ENCODE results near the gene MYB. TPM values are rescaled to one million over a fixed set of nuclear protein-coding genes. Genes with fewer than 3 reads are reported as not detected.
"Not testable (repeated sequence)": the region's sequence is repeated elsewhere in the genome, so short reads cannot be mapped to it uniquely, and the experiment has no call there.

Gene MYB
- total RNA-seq (2014; rRNA removed; shearing (Covaris generic)): 5.3 and 6.4 TPM in 2 replicates

DNA sequence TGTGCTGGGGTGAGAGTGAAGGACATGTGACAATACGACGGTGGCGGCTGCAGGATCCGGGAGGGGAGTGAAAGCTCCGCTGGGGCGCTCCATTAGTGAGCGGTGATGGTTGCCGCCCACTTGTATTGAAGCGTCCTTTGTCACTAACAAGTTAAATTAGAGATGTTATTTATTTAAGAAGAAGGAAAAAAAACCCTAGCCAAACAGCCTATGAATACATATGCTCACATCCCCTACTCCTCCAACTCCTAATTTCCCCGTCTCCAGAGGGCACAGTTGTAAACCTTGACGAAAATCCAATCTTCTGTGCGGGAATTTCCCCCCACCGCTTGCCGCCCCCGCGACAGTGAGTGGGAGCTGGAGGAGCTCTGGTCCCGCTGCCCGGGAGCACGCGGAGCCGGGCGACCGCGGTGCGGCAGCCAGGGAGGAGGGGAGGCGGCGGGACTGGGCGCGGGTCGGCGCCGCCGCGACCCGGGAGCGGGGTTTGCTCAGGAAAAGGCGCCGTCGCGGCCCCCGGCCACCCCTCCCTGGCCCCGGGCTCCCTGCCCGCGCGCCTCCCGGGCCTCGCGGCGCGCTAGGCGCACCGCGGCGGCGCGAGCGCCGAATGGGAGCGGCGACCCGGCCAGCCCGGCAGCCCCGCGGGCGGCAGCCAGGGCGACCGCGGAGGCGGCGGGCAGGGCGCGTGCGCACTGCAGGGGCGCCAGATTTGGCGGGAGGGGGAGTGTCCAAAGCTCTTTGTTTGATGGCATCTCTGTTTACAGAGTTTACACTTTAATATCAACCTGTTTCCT is at the start of gene MYB:
MYB (plus strand) TSS at position 767 of the 791 bp plus-strand sequence. CDS start 206 bp downstream, outside the sequence.
- Histone ChIP-seq H3K4me1 (no peaks in the 10 kb centered on the region; the same call in 1 of the 2 replicates), H3K27ac (peak within 1 kb of the TSS; percentile 45; the same call in 1 of the 2 replicates), H3K27me3 (no peaks in the 10 kb centered on the region; the same call in 1 of the 2 replicates), H3K36me3 (no peaks in the 10 kb centered on the region; the same call in 1 of the 2 replicates), H3K4me3 (peak within 1 kb of the TSS; percentile 81), H3K9me3 (replicated peaks) (no peaks in the 10 kb centered on the region)
- DNase-seq: peak; percentile 61 to 75

DNA sequence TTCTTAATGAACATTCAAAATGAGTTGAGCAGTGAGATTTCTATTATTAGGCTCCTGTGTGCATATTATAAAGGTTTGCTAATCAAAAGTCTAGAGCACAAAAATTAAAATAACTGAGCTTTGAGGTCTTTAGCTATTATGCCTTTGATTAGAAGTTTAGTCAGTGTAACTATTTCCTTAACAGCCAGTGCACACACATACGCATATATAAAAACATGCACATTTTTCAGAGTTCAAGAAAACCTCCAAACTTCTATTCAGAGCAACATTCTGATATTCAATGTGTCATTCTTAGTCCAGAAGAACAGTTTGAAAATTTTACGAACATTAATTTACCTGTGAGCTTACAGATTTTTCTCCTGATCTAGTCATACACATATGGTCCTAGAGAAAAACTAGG is 48.3 kb upstream of the MYB start:
- DNase-seq: no peak
- Histone ChIP-seq H3K27me3 (peaks cover 4% of the 10 kb centered on the region; the same call in 1 of the 2 replicates), H3K27ac (no peak overlapping the region), H3K36me3 (no peaks in the 10 kb centered on the region), H3K4me1 (no peaks in the 10 kb centered on the region), H3K4me3 (no peak overlapping the region), H3K9me3 (replicated peaks) (no peaks in the 10 kb centered on the region)

DNA sequence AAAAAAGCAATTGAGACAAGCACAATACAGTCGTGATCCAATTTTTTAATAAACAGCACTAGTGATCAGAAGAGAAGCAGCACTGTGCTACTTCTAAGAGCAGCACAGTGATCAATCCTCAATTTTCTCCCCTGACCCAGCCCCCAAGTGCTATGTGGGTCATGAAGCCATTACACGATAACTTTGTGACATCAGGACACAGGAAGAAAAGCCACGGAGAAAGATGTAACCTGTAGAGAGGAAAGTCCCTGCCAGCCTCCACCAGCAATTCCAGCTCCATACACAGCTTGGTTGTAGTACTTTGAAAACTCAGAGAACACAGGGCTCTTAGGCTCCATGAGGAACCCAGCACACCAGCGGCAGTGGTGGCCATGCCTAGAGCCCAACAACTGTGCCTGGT is 45.3 kb upstream of the MYB start:
- DNase-seq: no peak
- no peak overlapping the region for H3K27ac ChIP-seq
- H3K9me3 ChIP-seq (replicated peaks): no peaks in the 10 kb centered on the region
- no peak overlapping the region for H3K4me3 ChIP-seq
- peaks cover 4% of the 10 kb centered on the region; the same call in 1 of the 2 replicates for H3K27me3 ChIP-seq
- H3K4me1 ChIP-seq: no peaks in the 10 kb centered on the region
- no peaks in the 10 kb centered on the region for H3K36me3 ChIP-seq

DNA sequence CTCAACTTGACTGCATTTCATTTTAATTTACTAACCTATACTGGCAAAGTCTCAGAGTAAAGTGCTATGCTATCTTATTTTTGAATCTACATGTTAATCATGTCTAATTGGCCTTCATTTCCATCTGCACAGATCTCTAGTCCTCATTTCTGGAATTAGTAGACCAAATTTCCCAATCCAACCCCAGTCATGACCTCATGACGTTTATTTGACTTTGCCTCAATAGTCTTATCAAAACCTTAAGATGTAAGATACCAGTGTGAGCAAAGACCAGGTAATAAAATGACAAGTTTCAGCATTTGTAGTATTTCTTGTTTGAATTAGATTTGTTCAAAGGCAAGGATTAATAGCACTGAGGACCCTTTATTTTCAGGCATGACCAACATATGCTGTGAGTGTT is 43.3 kb upstream of the MYB start:
- H3K27ac ChIP-seq: no peak overlapping the region
- DNase-seq: no peak
- H3K4me1 ChIP-seq: no peaks in the 10 kb centered on the region
- H3K9me3 ChIP-seq (replicated peaks): no peaks in the 10 kb centered on the region
- no peaks in the 10 kb centered on the region for H3K36me3 ChIP-seq
- H3K4me3 ChIP-seq: no peak overlapping the region
- peaks cover 4% of the 10 kb centered on the region; the same call in 1 of the 2 replicates for H3K27me3 ChIP-seq

DNA sequence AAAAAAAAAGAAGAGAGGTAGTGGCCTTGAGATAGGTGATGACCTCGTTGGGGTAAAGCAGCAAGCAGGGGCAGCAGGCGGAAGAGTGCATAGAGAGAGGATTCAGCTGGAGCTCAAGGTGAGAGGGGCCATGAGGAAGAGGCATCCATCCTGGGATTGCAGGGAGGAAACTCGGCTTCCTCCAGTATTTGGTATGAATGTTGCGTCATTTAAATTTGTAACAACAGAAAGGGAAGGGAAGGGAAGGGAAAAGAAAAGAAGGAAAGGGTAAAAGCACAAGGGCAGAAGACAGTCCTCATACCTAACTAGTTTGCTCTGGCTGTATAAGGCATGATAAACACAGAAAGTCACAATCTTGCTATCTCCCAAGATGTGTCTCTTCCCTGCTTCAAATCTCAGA is 39.9 kb upstream of the MYB start:
- H3K9me3 ChIP-seq (replicated peaks): no peaks in the 10 kb centered on the region
- H3K4me3 ChIP-seq: no peak overlapping the region
- no peaks in the 10 kb centered on the region; the same call in 1 of the 2 replicates for H3K27me3 ChIP-seq
- no peak for DNase-seq
- H3K27ac ChIP-seq: no peak overlapping the region
- no peaks in the 10 kb centered on the region for H3K36me3 ChIP-seq
- H3K4me1 ChIP-seq: peaks cover 3% of the 10 kb centered on the region

DNA sequence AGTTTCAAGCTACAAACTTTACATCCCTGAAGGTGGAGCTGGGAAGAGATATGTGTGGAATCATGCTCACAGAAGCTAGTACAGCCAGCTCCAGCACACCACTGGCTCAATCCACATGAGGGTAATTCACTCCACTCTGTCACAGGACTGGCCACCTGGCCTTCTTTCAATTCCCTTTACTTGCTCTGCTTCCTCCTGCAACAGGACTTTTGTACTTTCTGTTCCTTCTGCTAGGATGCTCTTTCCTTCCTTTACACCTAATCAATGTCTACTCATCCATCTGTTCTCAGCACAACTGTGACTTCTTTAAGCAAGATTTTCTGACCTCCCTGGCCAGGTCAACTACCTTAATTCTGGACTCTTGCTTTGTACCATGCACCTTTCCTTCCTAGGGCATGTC is 39.4 kb upstream of the MYB start:
- H3K4me3 ChIP-seq: no peak overlapping the region
- H3K4me1 ChIP-seq: peaks cover 6% of the 10 kb centered on the region
- H3K27ac ChIP-seq: no peak overlapping the region
- no peaks in the 10 kb centered on the region; the same call in 1 of the 2 replicates for H3K27me3 ChIP-seq
- H3K9me3 ChIP-seq (replicated peaks): no peaks in the 10 kb centered on the region
- no peak for DNase-seq
- H3K36me3 ChIP-seq: no peaks in the 10 kb centered on the region

DNA sequence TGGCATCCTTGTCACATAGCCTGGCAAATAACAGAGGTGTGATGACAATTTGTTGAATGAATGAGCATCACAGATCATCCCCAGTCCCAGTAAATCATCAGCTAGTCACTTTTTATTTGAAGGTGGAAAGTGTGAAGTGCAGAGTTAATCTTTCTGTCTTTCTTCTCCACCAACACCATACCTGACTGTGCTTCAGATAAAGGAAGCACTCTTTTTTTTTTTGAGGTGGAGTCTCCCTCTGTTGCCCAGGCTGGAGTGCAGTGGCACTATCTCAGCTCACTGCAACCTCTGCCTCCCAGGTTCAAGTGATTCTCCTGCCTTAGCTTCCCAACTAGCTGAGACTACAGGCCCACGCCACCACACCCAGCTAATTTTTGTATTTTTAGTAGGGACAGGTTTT is 38.9 kb upstream of the MYB start:
- not testable (repeated sequence) for DNase-seq; H3K36me3 ChIP-seq; H3K4me1 ChIP-seq; H3K27me3 ChIP-seq; H3K27ac ChIP-seq; H3K9me3 ChIP-seq (replicated peaks); H3K4me3 ChIP-seq

DNA sequence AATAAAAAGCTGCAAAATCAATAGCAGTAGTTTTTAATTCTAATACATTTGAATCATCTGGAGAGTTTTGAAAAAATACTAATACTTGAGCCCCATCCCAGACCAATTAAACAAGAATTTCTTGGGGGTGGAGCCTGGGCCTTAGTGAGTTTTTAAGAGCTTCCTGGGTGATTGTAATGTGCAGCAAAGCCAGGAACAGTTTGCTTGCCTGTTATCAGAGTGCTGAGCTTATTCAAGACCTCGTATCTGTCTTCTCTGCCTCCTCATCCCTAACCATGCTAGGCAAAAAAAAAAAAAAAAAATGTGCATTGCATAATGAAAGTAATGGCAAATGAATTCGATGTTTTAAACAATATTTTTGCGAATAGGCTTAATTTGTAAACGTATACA is 36.4 kb upstream of the MYB start:
- no peak overlapping the region for H3K4me3 ChIP-seq
- no peak overlapping the region for H3K27ac ChIP-seq
- H3K27me3 ChIP-seq: no peaks in the 10 kb centered on the region
- DNase-seq: no peak
- H3K4me1 ChIP-seq: peaks cover 6% of the 10 kb centered on the region
- no peaks in the 10 kb centered on the region for H3K9me3 ChIP-seq (replicated peaks)
- no peaks in the 10 kb centered on the region; the same call in 1 of the 2 replicates for H3K36me3 ChIP-seq

DNA sequence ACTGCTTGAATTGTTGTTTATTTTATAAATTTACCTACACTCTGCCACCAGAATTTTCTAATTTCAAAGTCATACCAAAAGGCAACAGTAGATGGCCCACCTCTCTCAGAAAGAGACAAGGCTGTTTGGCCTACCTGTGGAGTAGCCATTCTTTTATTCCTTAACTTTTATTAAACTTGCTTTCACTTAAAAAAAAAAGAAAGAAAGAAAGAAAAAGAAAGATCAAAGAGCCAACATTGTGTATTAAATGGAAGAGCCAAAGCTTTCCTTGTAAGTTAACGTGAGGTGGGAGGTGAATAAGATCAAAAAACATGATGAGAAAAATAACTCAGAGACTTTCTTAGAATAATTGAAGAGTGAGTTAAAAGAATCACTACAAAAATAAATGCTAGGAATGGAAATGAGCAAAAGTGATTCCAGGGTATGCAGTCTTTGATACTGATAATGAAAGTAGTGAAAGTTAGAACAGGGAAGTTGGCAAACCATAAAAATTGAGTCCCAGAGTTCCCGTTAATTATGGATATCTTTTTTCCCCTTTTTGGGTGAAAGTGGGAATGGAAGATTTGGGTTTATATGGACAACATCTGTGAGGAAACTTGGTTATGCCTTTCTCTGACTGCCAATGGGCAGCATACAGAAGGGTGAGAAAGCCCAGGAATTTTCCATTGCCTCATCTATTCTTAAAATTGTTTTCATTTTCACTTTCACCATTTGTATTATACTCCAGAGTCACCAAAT is 35.9 kb upstream of the MYB start:
- Histone ChIP-seq H3K9me3 (replicated peaks) (no peaks in the 10 kb centered on the region), H3K27ac (no peak overlapping the region)

DNA sequence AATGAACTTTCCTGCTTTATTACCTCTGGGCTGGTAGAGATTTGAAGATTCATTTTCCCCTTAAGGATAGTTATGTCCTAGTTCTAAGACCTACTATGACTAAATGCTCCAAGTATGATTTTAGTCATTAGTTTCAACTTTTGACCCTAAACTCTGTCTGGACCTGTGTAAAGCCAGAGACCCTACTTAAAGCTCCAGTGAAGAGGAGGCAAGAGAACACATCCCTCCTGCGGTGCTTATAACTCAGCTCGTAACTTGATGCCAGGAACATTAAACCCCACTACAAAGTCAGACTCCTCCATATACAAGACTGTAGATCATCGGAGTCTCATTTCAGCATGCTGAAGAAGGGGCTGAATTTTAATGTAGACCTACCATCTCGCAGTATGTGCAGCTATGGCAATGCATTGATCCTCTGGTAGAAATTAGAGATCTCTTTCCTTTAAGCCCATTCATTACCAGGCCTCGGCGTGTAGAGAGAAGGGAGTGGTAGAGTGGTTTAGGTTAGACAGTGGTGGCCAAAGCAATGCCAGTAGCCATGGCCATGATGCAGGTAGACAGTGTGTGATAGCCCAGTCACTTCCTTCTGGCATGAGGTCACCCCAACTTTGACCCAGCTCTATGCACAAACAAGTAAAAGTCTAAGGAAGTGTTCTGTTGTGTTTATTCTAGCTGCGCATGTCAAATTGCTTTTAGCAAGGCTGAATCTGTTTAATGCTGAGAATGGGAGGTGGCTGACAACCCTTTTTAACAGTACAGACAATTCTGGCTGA is 34.8 kb upstream of the MYB start:
- H3K27ac ChIP-seq: no peak overlapping the region
- no peak overlapping the region for H3K4me3 ChIP-seq
- H3K36me3 ChIP-seq: no peaks in the 10 kb centered on the region; the same call in 1 of the 2 replicates
- H3K9me3 ChIP-seq (replicated peaks): 0 out of 2 replicates have a peak, but pooled peaks cover 2% of the 10 kb centered on the region
- peaks cover 6% of the 10 kb centered on the region for H3K4me1 ChIP-seq
- no peaks in the 10 kb centered on the region for H3K27me3 ChIP-seq
- peak in 1 of 2 experiments; percentile 26 for DNase-seq

More for the DNA sequence above, 35.9 kb upstream of the MYB start:
- H3K4me1 ChIP-seq: peaks cover 6% of the 10 kb centered on the region
- H3K27me3 ChIP-seq: no peaks in the 10 kb centered on the region
- H3K4me3 ChIP-seq: no peak overlapping the region
- DNase-seq: peak in 1 of 2 experiments; percentile 31
- H3K36me3 ChIP-seq: no peaks in the 10 kb centered on the region; the same call in 1 of the 2 replicates

DNA sequence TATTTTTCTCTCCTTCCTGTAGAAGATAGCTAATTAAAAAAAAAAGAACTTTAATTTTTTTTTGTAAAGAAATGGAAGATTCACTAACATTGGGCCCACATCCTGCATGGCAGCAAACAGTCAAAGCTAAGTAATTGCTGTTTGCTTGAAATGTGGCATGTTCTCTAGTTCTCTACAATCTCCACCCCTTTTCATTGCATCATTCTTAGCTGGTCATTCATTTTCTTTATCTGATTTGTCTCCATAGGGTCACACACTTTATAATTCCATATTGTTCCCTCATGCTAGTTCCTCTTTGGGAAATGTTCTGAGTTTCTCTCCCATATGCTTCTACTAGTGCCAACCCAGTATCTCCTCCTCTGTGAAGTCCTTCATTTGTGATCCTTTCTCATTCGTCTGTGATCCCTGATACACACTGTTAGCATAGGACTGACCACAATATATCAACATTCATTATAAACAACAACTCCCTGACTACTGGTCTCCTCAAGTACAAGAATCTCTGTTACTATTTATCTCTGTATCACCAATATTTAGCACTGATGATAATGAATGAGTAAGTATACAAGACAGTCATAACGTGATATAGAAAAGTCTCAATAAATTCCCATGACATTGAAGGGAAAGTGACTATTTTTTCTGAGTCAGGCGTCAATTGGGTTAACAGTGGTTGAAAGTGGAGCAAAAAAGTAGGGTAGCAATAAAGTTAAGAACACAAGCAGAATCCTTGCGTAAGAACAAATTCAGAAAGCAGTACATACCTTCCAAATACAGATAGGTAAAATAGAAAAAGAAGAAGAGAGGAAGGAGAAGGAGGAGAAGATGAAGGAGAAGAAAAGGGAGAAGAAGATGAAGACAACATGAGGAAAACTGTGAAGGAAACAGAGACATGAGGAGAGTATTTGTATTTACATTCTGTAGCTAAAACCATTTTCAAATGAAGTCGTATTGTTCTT is 33.2 kb upstream of the MYB start:
- Histone ChIP-seq H3K4me1 (peaks cover 6% of the 10 kb centered on the region), H3K4me3 (no peak overlapping the region), H3K27me3 (no peaks in the 10 kb centered on the region), H3K36me3 (no peaks in the 10 kb centered on the region; the same call in 1 of the 2 replicates), H3K9me3 (replicated peaks) (0 out of 2 replicates have a peak, but pooled peaks cover 2% of the 10 kb centered on the region), H3K27ac (no peak overlapping the region)
- DNase-seq: no peak

DNA sequence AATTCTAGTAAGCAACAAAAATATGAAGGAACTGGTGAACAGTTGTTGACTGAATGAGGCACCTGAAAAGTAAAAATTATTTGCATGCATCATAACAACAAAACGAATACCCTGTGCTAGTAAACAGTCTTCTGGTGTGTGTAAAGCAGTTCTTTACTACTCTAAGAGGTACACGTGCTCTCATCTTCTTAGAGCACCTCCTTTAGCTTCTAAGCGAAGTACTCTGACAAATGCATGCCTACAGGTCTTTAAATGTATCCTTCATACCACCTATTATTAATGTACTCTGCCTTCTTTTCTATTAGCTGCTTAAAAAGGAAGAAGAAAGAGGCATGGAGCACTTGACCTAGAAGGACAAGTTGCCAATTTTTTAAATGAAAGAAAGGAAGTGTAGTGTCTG is 32.2 kb upstream of the MYB start:
- Histone ChIP-seq H3K4me1 (peaks cover 6% of the 10 kb centered on the region), H3K36me3 (no peaks in the 10 kb centered on the region; the same call in 1 of the 2 replicates), H3K27ac (no peak overlapping the region), H3K9me3 (replicated peaks) (0 out of 2 replicates have a peak, but pooled peaks cover 2% of the 10 kb centered on the region), H3K27me3 (no peaks in the 10 kb centered on the region), H3K4me3 (no peak overlapping the region)
- no peak for DNase-seq

DNA sequence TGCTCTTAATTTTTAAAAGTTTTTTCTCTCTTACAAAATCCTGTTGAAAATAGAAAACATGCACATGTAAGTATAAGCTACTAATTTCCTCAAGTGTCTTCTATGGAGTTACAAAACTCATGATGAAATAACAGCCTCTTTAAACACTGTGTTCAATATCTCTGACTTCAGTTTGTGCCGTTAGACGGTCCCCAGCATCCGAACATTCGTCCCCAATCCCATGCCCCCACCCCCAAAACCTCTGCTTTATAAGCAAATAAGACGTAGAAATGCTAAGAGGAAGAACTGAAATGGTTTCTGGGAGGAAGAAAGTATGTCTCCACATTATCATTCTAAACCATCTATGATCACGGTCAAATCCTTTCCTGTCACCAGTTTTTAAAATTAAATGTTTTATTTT is 31.7 kb upstream of the MYB start:
- Histone ChIP-seq H3K4me1 (peaks cover 6% of the 10 kb centered on the region), H3K36me3 (no peaks in the 10 kb centered on the region; the same call in 1 of the 2 replicates), H3K27ac (no peak overlapping the region), H3K27me3 (no peaks in the 10 kb centered on the region), H3K9me3 (replicated peaks) (0 out of 2 replicates have a peak, but pooled peaks cover 2% of the 10 kb centered on the region), H3K4me3 (no peak overlapping the region)
- DNase-seq: no peak
